K562 (cell line): Measurements from ENCODE around the gene CHST12. TPM values are rescaled to one million over a fixed set of nuclear protein-coding genes. Genes with fewer than 3 reads are reported as not detected.

ENCODE experiments used
- BCLAF1 ChIP-seq, 2 experiments: fragments of 450-650 bp in 1 of 2; IDR thresholded peaks; 2 replicates each; pipeline ENCODE4 v1.6.1; 2011 to 2017; ENCODE audit warnings: low read depth in 2 of 2, antibody characterized with exemption in 1 of 2, borderline replicate concordance in 1 of 2, low read length in 1 of 2, mild to moderate bottlenecking in 1 of 2, mixed read lengths in 1 of 2; ENCODE audit not compliant: control insufficient read depth in 1 of 2
- BRF2 ChIP-seq: IDR thresholded peaks from 3 replicates; pipeline ENCODE4 v1.6.1; 2011; ENCODE audit warnings: borderline replicate concordance, mild to moderate bottlenecking; ENCODE audit not compliant: insufficient read length, insufficient read depth
- CAMTA2 ChIP-seq: fragments of 250-450 bp; sonication (Bioruptor Pico); conservative IDR thresholded peaks from 2 replicates; pipeline ENCODE4 v1.5.1; 2022
- CBFA2T3 ChIP-seq: fragments of 450-650 bp; IDR thresholded peaks from 2 replicates; pipeline ENCODE4 v1.6.1; 2017
- CC2D1A ChIP-seq: fragments of 450-650 bp; IDR thresholded peaks from 2 replicates; pipeline ENCODE4 v1.6.1; 2017; ENCODE audit warnings: mild to moderate bottlenecking
- DACH1 ChIP-seq: fragments of 450-650 bp; IDR thresholded peaks from 2 replicates; pipeline ENCODE4 v1.6.1; 2018; ENCODE audit not compliant: partially characterized antibody
- FOXA1 ChIP-seq: fragments of 450-650 bp; IDR thresholded peaks from 2 replicates; pipeline ENCODE4 v1.6.1; 2016; ENCODE audit warnings: mild to moderate bottlenecking, borderline replicate concordance
- FOXJ2 ChIP-seq: fragments of 200-800 bp; sonication (Bioruptor generic); IDR thresholded peaks from 2 replicates; pipeline ENCODE4 v1.6.1; 2016; ENCODE audit warnings: missing genetic modification characterization, missing compliant biosample characterization
- GTF2A2 ChIP-seq: IDR thresholded peaks from 2 replicates; pipeline ENCODE4 v1.6.1; 2016; ENCODE audit warnings: mild to moderate bottlenecking, missing genetic modification characterization, missing compliant biosample characterization
- MED1 ChIP-seq: sonication (generic); formaldehyde crosslinking; IDR thresholded peaks from 2 replicates; pipeline ENCODE4 v1.8.1; 2023; ENCODE audit warnings: missing genetic modification reagents, borderline replicate concordance
- NR2C2 ChIP-seq, 2 experiments: fragments of 200-800 bp in 1 of 2; sonication (Bioruptor generic) in 1 of 2; sonication (generic) in 1 of 2; formaldehyde crosslinking in 1 of 2; IDR thresholded peaks; 2 replicates each; pipeline versions ENCODE4 v1.6.1 to v1.8.0; 2016 to 2022; ENCODE audit warnings: mild to moderate bottlenecking in 1 of 2, missing compliant biosample characterization in 1 of 2, missing genetic modification characterization in 1 of 2, missing genetic modification reagents in 1 of 2
- POLR3A ChIP-seq: IDR thresholded peaks from 2 replicates; pipeline ENCODE4 v1.6.1; 2011; ENCODE audit warnings: borderline replicate concordance, mild to moderate bottlenecking, moderate library complexity; ENCODE audit not compliant: insufficient read length, insufficient read depth; ENCODE audit errors: extremely low read depth
- RBBP5 ChIP-seq: fragments of 200-600 bp; sonication (generic); IDR thresholded peaks from 2 replicates; pipeline ENCODE4 v1.6.1; 2012; ENCODE audit warnings: borderline replicate concordance, mild to moderate bottlenecking, low read length, control low read depth, inconsistent platforms; ENCODE audit not compliant: insufficient read depth, poor library complexity, severe bottlenecking
- SIN3B ChIP-seq: fragments of 450-650 bp; IDR thresholded peaks from 2 replicates; pipeline ENCODE4 v1.6.1; 2017; ENCODE audit warnings: low read depth, mild to moderate bottlenecking, moderate library complexity
- SNAPC5 ChIP-seq: fragments of 250-450 bp; sonication (Bioruptor Pico); IDR thresholded peaks from 2 replicates; pipeline ENCODE4 v1.8.0; 2021; ENCODE audit warnings: moderate library complexity, mild to moderate bottlenecking, inconsistent platforms
- SOX6 ChIP-seq: fragments of 450-650 bp; IDR thresholded peaks from 2 replicates; pipeline ENCODE4 v1.6.1; 2014; ENCODE audit warnings: mild to moderate bottlenecking
- TCF15 ChIP-seq: fragments of 250-450 bp; sonication (Bioruptor Pico); IDR thresholded peaks from 2 replicates; pipeline ENCODE4 v1.8.0; 2022; ENCODE audit warnings: moderate library complexity, mild to moderate bottlenecking, inconsistent platforms
- ZNF695 ChIP-seq: fragments of 450-650 bp; formaldehyde crosslinking; IDR thresholded peaks from 2 replicates; pipeline ENCODE4 v1.4.0; 2020; ENCODE audit warnings: mild to moderate bottlenecking, moderate library complexity
- ZNF764 ChIP-seq: fragments of 250-450 bp; sonication (Bioruptor Pico); IDR thresholded peaks from 2 replicates; pipeline ENCODE4 v1.4.0; 2020; ENCODE audit warnings: low read depth, mild to moderate bottlenecking, moderate library complexity
- polyA plus RNA-seq, 8 experiments: library from polyadenylated mRNA; depleted of rRNA in 4 of 8; stranded (reverse) in 5 of 8; unstranded in 3 of 8; fragments of >200 nt; fragmentation: Nextera tagmentation in 2 of 8; fragmentation: Illumina TruSeq in 1 of 8; extraction: Ambion mirVana in 2 of 8; extraction: Trizol in 1 of 8; gene quantifications; 2 replicates each; pipeline versions ENCODE4 v1.2.1 to v1.2.3, GENCODE V29; 2011 to 2014; ENCODE audit warnings: inconsistent platforms in 1 of 8, missing spikeins in 1 of 8
- total RNA-seq, 7 experiments: library from RNA; depleted of rRNA in 6 of 7; stranded (reverse); fragments of >200 nt in 6 of 7; fragmentation: Illumina TruSeq in 2 of 7; extraction: Trizol in 2 of 7; gene quantifications; 2 replicates each; pipeline versions ENCODE4 v1.2.1 to v1.2.3, GENCODE V29; 2011 to 2021; ENCODE audit warnings: low replicate concordance in 1 of 7

The CHST12 gene
- total and polyA plus RNA-seq, 9 of the 15 experiments (the other 6 are each of a cell fraction or from before 2014, with no cell fraction given) = 0.18 to 19.8 (median 3.6) TPM

- TF ChIP-seq FOXJ2 (tag) (no peak), MED1 (CRISPR knock-in tag) (no peak), GTF2A2 (tag) (no peak), FOXA1 (no peak), RBBP5 (peak; percentile 63), ZNF695 (CRISPR knock-in tag) (no peak), NR2C2 (CRISPR knock-in tag; IDR thresholded peaks at IDR 0.05) (no peak), NR2C2 (tag; IDR thresholded peaks at IDR 0.05) (peak; percentile 54; the same call in 1 of the 2 replicates), TCF15 (no peak), ZNF764 (CRISPR knock-in tag) (no peak), SIN3B (no peak), CC2D1A (no peak), SNAPC5 (CRISPR knock-in tag) (no peak), POLR3A (no peak), DACH1 (no peak), CAMTA2 (no peak), SOX6 (peak; percentile 39; the same call in 1 of the 2 replicates), BCLAF1 (IDR thresholded peaks at IDR 0.05; ENCODE audit: borderline replicate concordance in 1 of 2, control insufficient read depth in 1 of 2, low read depth in 2 of 2, low read length in 1 of 2) (no peak), CBFA2T3 (peak; percentile 56; the same call in 1 of the 2 replicates), BRF2 (no peak)
Observed at GRCh38 chr7:2405601-2406345, 2.4 kb downstream of the CHST12 start (continued).
